ENCODE measurements around the gene GSTA2.
"Not testable (repeated sequence)": the region's sequence is repeated elsewhere in the genome, so short reads cannot be mapped to it uniquely, and the experiment has no call there.

Gene GSTA2

GRCh38 chr6:52779237-52779636 lies 16.0 kb upstream of the GSTA2 start:
- H3K27me3 Mint-ChIP-seq: peaks cover 36% of the 10 kb centered on the region
- no peaks in the 10 kb centered on the region for H3K4me1 Mint-ChIP-seq
- H3K9me3 Mint-ChIP-seq: peaks cover 4 to 9% of the 10 kb centered on the region in 2 donors
- DNase-seq (no peak), ATAC-seq (no peak)
- no peak overlapping the region for H3K27ac Mint-ChIP-seq
- no peak overlapping the region for H3K4me3 Mint-ChIP-seq

GRCh38 chr6:52776711-52777351 lies 13.6 kb upstream of the GSTA2 start:
- H3K27ac Mint-ChIP-seq, DNase-seq, H3K4me1 Mint-ChIP-seq, ATAC-seq, H3K4me3 Mint-ChIP-seq, H3K9me3 Mint-ChIP-seq: not testable (repeated sequence)
- peaks cover 41% of the 10 kb centered on the region for H3K27me3 Mint-ChIP-seq

- ATAC-seq, H3K27ac Mint-ChIP-seq, H3K4me3 Mint-ChIP-seq, H3K9me3 Mint-ChIP-seq, H3K4me1 Mint-ChIP-seq, DNase-seq: not testable (repeated sequence)
- H3K27me3 Mint-ChIP-seq: peaks cover 15% of the 10 kb centered on the region
Observed at GRCh38 chr6:52769399-52769798, 6.1 kb upstream of the GSTA2 start.

GRCh38 chr6:52767658-52768057 lies 4.4 kb upstream of the GSTA2 start:
- not testable (repeated sequence) for H3K27me3 Mint-ChIP-seq, DNase-seq, ATAC-seq, H3K27ac Mint-ChIP-seq, H3K9me3 Mint-ChIP-seq, H3K4me1 Mint-ChIP-seq, H3K4me3 Mint-ChIP-seq

GRCh38 chr6:52761673-52762491 lies 1.4 kb downstream of the GSTA2 start:
- not testable (repeated sequence) for H3K27me3 Mint-ChIP-seq, DNase-seq, H3K4me1 Mint-ChIP-seq, H3K9me3 Mint-ChIP-seq, H3K4me3 Mint-ChIP-seq, ATAC-seq, H3K27ac Mint-ChIP-seq

- no peak for ATAC-seq
- H3K27ac Mint-ChIP-seq: no peak overlapping the region
- H3K27me3 Mint-ChIP-seq: no peaks in the 10 kb centered on the region
Observed at GRCh38 chr6:52760105-52760765, 3.0 kb downstream of the GSTA2 start.

GRCh38 chr6:52759085-52759484 lies 4.2 kb downstream of the GSTA2 start:
- ATAC-seq (no peak), DNase-seq (no peak)
- Mint-ChIP-seq H3K4me3 (no peak overlapping the region), H3K9me3 (no peaks in the 10 kb centered on the region), H3K27ac (no peak overlapping the region), H3K27me3 (peaks cover 7% of the 10 kb centered on the region), H3K4me1 (no peaks in the 10 kb centered on the region)

More at GRCh38 chr6:52760105-52760765, 3.0 kb downstream of the GSTA2 start:
- H3K4me3 Mint-ChIP-seq: no peak overlapping the region
- no peaks in the 10 kb centered on the region for H3K4me1 Mint-ChIP-seq
- H3K9me3 Mint-ChIP-seq: no peaks in the 10 kb centered on the region
- no peak for DNase-seq

GRCh38 chr6:52757651-52758338 lies 5.5 kb downstream of the GSTA2 start:
- ATAC-seq, H3K4me1 Mint-ChIP-seq, H3K9me3 Mint-ChIP-seq, H3K4me3 Mint-ChIP-seq, DNase-seq, H3K27ac Mint-ChIP-seq, H3K27me3 Mint-ChIP-seq: not testable (repeated sequence)

- Mint-ChIP-seq H3K27ac (no peak overlapping the region), H3K27me3 (peaks cover 7% of the 10 kb centered on the region), H3K9me3 (peaks cover 6 to 7% of the 10 kb centered on the region in 2 donors), H3K4me1 (no peaks in the 10 kb centered on the region), H3K4me3 (no peak overlapping the region)
- ATAC-seq (no peak), DNase-seq (no peak)
Observed at GRCh38 chr6:52754443-52754842, 8.8 kb downstream of the GSTA2 start.

- ATAC-seq, H3K4me3 Mint-ChIP-seq, H3K9me3 Mint-ChIP-seq, H3K27ac Mint-ChIP-seq, H3K4me1 Mint-ChIP-seq, H3K27me3 Mint-ChIP-seq, DNase-seq: not testable (repeated sequence)
Observed at GRCh38 chr6:52753137-52753536, 10.1 kb downstream of the GSTA2 start.

- Mint-ChIP-seq H3K4me1 (no peaks in the 10 kb centered on the region), H3K27ac (peak overlapping the region in 1 of 2 donors; percentile 58), H3K9me3 (peaks cover 6 to 7% of the 10 kb centered on the region in 2 donors), H3K4me3 (no peak overlapping the region), H3K27me3 (peaks cover 7% of the 10 kb centered on the region)
- DNase-seq (no peak), ATAC-seq (no peak)
Observed at GRCh38 chr6:52752310-52752709, 11.0 kb downstream of the GSTA2 start.

GRCh38 chr6:52749556-52750152 lies 13.6 kb downstream of the GSTA2 start:
- ATAC-seq: no peak
- Mint-ChIP-seq H3K4me1 (no peaks in the 10 kb centered on the region), H3K27ac (no peak overlapping the region), H3K4me3 (no peak overlapping the region), H3K9me3 (peaks cover 6 to 7% of the 10 kb centered on the region in 2 donors), H3K27me3 (peaks cover 5% of the 10 kb centered on the region)
- DNase-seq: no peak

GRCh38 chr6:52747301-52747700 lies 16.0 kb downstream of the GSTA2 start:
- ATAC-seq, DNase-seq, H3K27ac Mint-ChIP-seq, H3K9me3 Mint-ChIP-seq, H3K4me1 Mint-ChIP-seq, H3K4me3 Mint-ChIP-seq: not testable (repeated sequence)
- peaks cover 18% of the 10 kb centered on the region for H3K27me3 Mint-ChIP-seq

GRCh38 chr6:52746213-52746612 lies 17.1 kb downstream of the GSTA2 start:
- Mint-ChIP-seq H3K27ac (no peak overlapping the region), H3K4me1 (no peaks in the 10 kb centered on the region), H3K9me3 (peaks cover 6 to 7% of the 10 kb centered on the region in 2 donors), H3K4me3 (no peak overlapping the region), H3K27me3 (peaks cover 18% of the 10 kb centered on the region)
- DNase-seq (no peak), ATAC-seq (no peak)

- H3K4me3 Mint-ChIP-seq: no peak overlapping the region
- ATAC-seq: no peak
- no peak for DNase-seq
- peaks cover 2 to 4% of the 10 kb centered on the region in 2 donors for H3K9me3 Mint-ChIP-seq
- H3K4me1 Mint-ChIP-seq: no peaks in the 10 kb centered on the region
- peaks cover 18% of the 10 kb centered on the region for H3K27me3 Mint-ChIP-seq
- no peak overlapping the region for H3K27ac Mint-ChIP-seq
Observed at GRCh38 chr6:52745764-52746201, 17.5 kb downstream of the GSTA2 start.

Data from stimulated activated naive CD8-positive, alpha-beta T cell treated with anti-CD3 and anti-CD28 coated beads, Interleukin-15, amount 100 ng/mL, for 72 hours (primary cell).